Middle frontal gyrus (tissue), 1 donor: ENCODE measurements around the gene OR56A3.
"Not testable (repeated sequence)": the region's sequence is repeated elsewhere in the genome, so short reads cannot be mapped to it uniquely, and the experiment has no call there.

Source experiments
- DNase-seq: peaks from one replicate; pipeline ENCODE4 v3.0.0-alpha.2; 2015; ENCODE audit warnings: low spot score; ENCODE audit errors: extremely low spot score

OR56A3 gene

GRCh38 chr11:5941951-5942350 lies at the start of gene OR56A3:
TSS of gene OR56A3 (plus strand) at chr11:5942251. CDS start at chr11:5947347, 5,096 bp downstream.
- no peak for DNase-seq

- DNase-seq = no peak
These were observed 49.1 kb upstream of the OR56A3 start, which contains the start of gene OR52E5 for GRCh38 chr11:5892908-5893307. TSS of gene OR52E5 (plus strand) at chr11:5893208. CDS start at chr11:5900777, 7,569 bp downstream.

DNA sequence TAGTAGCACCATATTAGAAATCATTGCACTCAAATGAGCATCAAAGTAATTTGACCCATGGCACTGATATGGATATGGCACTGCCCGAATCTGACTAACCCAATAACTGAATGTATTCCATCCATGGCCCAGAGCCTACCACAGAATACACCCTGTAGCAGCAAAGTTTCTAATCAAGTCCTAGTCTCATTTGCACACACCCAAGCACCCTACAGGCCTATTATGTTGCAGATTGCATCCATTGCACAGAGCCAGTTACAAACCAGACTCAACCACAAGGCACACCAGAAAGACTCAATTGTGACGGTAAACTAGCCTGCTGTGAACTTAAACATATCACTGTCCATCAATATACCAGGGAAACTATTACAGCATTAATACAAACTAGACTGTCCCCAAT lies 42.5 kb upstream of the OR56A3 start:
- DNase-seq = no peak

DNA sequence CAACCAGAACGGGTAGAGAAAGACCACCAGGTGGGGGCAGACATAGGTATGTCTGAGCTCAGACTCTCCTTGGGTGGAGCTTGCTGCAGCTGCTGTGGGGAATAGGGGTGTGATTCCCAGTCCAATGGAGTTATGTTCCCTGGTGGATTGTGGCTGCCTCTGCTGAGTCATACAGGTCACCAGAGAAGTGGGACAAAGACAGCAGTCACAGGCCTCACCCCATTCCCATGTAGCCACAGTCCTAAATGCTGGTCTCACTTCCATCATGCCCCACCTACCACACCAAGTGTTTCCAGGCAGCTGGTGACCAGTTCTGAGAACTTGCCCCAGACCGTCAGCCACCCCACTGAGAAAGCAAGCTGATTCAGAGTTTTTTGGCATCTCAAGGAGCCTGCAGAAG lies 31.5 kb upstream of the OR56A3 start:
- DNase-seq = no peak

- no peak for DNase-seq
These were observed 19.2 kb upstream of the OR56A3 start for GRCh38 chr11:5922749-5923426.

GRCh38 chr11:5923427-5923776 lies 18.6 kb upstream of the OR56A3 start:
- DNase-seq = no peak

- no peak for DNase-seq
These were observed 18.3 kb upstream of the OR56A3 start for GRCh38 chr11:5923794-5924193.

DNA sequence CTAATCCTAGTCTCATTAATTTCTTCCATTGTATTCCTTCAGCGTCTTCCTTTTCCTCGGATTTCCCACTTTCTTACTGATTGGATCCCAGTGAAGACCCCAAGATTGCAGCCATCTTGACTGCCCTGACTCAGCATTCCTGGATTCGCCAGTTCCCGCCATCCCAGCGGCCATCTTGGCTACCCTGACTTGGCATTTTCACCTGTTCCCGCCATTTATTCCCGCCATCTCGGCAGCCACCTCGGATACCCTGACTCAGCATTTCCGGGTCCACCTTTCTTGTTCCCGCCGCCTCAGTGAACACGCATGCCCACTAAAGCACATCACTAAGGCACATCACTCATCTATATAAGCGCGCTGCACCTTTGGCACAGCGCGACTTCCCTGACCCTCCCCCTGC lies 13.8 kb upstream of the OR56A3 start:
- no peak for DNase-seq

GRCh38 chr11:5928811-5929210 lies 13.2 kb upstream of the OR56A3 start:
- no peak for DNase-seq

DNA sequence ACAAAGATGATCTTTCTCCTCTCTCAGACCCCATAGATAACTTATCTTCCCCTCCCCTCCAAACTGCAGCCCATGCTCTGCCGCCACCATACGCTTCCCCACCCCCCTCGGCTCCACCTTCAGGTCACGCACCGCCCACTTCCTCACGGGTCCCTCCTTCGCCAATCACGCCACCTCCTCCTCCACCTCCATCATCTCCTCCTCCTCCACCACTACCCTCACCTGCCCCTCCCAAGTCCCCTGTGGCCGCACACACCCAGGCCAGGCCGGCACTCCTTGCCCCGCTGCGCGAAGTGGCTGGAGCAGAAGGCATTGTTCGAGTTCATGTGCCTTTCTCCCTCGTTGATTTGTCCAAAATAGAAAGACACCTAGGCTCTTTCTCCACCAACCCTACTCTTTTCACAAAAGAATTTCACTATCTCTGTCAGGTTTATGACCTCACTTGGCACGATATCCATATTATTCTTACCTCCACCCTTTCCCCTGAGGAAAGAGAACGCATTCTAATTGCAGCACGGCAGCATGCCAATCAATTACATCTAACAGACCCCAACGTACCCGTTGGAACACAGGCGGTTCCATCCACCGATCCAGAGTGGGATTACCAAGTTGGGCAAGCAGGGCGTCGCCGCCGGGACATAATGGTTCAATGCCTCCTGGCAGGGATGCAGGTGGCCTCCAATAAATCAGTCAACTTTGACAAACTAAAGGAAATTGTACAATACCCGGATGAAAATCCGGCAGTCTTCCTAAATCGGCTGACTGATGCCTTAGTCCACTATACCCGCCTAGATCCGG lies 12.3 kb upstream of the OR56A3 start:
- no peak for DNase-seq

DNA sequence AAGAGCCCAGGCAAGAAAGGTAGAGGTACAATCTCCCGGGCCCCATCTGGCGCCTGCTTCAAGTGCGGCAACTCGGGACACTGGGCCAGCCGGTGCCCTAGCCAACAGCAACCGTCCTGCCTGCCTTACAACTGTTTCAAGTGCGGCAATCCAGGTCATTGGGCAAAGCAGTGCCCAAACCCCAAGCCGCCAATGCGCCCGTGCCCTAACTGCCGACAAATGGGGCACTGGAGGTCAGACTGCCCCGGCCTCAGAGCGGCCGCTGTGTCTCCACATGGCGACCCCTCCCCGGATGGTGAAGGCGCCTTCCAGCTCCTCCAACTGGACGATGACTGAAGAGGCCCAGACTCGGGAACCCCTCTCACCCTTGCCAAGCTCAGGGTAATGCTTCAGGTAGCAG lies 11.4 kb upstream of the OR56A3 start:
- DNase-seq = no peak

GRCh38 chr11:5931061-5931460 lies 11.0 kb upstream of the OR56A3 start:
- no peak for DNase-seq

GRCh38 chr11:5932671-5933070 lies 9.4 kb upstream of the OR56A3 start:
- no peak for DNase-seq

GRCh38 chr11:5933116-5933515 lies 8.9 kb upstream of the OR56A3 start:
- no peak for DNase-seq

DNA sequence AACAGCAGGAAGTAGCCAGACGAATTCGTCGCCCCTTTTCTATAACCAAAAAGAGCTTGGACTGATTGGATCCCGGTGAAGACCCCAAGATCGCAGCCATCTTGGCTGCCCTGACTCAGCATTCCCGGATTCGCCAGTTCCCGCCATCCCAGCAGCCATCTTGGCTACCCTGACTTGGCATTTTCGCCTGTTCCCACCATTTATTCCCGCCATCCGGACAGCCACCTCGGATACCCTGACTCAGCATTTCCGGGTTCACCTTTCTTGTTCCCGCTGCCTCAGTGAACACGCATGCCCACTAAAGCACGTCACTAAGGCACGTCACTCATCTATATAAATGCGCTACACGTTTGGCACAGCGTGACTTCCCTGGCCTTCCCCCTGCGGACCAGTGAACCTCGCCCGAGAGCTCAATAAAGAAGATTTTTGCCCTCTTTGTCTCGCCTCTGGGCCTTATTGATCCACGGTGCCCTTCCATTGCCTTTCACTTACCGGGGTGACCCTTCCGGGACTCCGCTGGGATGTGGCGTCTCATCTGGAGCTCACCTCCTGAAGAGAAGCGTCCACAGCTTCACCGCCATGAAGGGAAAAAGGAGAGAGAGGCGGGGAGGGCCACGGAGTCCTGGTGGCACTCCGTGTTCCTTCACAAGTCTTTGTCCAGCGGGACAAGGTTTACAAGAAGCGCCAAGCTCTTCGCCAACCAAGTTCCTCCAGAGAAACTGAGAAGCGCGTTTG lies 4.0 kb upstream of the OR56A3 start:
- DNase-seq = no peak

DNA sequence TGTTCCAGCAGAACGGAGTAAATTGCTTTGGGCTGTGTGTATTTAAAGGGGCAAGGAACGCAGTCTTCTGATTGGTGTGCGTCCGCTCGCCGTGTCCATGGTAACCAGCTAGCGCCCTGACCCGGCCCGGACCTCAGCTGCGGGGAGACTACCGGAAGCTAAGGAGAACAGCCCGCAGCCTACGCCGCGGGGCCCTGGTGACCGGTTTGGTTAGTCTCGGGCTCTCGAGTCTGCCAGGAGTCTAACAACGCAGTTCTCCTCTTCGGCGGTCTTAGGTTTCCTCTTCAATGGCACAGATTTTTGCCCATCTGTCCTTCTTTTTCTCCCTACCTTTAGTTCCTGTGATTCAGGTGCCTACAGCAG lies 3.5 kb upstream of the OR56A3 start:
- DNase-seq = no peak

DNA sequence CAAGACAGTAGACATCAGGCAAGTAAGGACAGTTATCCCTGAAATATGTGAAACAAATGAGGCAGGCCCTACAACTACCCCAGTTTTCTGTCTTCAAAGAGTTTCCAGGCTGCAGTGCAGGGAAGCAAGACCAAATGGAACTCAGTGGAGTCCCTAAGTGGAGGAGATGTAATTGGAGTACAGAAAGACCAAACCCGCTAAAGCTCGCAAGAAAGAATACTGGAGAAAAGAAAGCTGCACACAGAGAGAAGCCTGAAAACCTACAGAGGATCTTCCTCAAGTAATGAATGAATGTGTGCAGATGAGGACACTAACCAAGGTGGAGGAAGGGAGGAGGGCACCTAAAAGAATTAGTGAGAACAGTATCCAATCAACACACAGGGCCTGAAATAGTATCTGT lies 1.3 kb upstream of the OR56A3 start:
- DNase-seq = no peak

- no peak for DNase-seq
These were observed 13.5 kb downstream of the OR56A3 start for GRCh38 chr11:5955586-5955985.

DNA sequence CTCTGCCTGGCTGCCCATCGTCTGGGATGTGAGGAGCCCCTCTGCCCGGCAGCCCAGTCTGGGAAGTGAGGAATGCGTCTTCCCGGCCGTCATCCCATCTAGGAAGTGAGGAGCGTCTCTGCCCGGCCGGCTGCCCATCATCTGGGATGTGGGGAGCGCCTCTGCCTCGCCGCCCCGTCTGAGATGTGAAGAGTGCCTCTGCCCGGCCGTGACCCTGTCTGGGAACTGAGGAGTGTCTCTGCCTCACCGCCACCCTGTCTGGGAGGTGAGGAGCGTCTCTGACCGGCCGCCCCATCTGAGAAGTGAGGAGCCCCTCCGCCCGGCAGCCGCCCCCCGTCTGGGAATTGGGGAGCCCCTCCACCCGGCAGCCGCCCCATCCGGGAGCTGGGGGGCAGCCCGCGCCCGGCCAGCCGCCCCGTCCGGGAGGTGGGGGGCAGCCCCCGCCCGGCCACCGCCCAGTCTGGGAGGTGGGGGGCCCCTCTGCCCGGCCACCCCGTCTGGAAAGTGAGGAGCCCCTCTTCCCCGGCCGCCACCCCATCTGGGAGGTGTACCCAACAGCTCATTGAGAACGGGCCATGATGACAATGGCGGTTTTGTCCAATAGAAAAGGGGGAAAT lies 18.8 kb downstream of the OR56A3 start:
- not testable (repeated sequence) for DNase-seq

- DNase-seq = no peak
These were observed 24.9 kb downstream of the OR56A3 start for GRCh38 chr11:5966958-5967357.

DNA sequence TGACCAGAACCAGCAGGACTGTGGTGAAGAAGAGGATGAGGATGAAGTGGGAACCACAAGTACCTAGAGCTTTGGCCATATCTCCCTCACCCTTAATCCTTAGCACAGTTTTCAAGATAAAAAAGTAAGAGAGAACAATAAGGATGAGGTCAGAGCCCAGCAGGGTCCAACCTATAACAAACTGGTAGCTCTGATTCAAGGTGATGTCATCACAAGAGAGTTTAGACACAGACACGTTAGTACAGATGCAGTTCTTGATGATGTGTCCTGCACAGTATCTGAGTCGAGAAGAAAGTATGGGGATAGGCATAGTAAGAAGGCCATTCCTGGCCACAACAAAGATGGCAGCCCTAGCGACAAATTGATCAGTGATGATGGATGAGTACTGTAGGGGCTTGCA lies 25.7 kb downstream of the OR56A3 start:
- DNase-seq = no peak

DNA sequence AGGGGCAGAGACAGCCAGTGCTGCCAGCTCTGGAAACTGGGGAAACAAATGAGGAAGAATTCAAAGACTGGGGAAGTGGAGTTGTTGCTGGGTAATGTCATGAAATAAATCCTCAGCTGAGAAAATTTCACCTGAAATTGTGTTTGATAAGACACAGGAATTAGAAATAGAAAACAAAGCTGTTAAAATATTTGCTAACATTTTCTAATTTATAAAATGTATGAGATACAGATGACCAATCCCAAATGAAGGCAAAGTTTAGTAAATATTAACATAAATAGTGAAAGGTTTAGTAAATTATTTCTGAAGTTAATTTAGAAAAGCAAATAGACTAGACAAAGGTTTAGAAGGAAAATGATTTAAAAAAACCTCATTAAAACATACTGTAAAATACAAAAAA lies 26.3 kb downstream of the OR56A3 start, which contains the start of gene OR56A5:
Gene OR56A5 (minus strand): TSS at position 101 of the 400 bp plus-strand sequence. CDS start 0 bp downstream, at position 101.
- DNase-seq = no peak
